Endothelial cell (in vitro differentiated cells): ENCODE data around the gene MARCHF6. TPM values are rescaled to one million over a fixed set of nuclear protein-coding genes. Genes with fewer than 3 reads are reported as not detected.
"Not testable (repeated sequence)": the region's sequence is repeated elsewhere in the genome, so short reads cannot be mapped to it uniquely, and the experiment has no call there.

ENCODE experiments used
- DNase-seq: peaks from one replicate; pipeline ENCODE4 v3.0.0; 2021; ENCODE audit warnings: low spot score
- H3K27ac Mint-ChIP-seq: one replicate; pipeline ENCODE4 v1.8.0; 2021; ENCODE audit warnings: mixed read lengths, inconsistent platforms; ENCODE audit not compliant: unreplicated experiment
- H3K27me3 Mint-ChIP-seq: one replicate; pipeline ENCODE4 v1.8.0; 2021; ENCODE audit warnings: mild to moderate bottlenecking, moderate library complexity, mixed read lengths, inconsistent platforms; ENCODE audit not compliant: unreplicated experiment
- H3K36me3 Mint-ChIP-seq: one replicate; pipeline ENCODE4 v1.8.0; 2021; ENCODE audit warnings: mild to moderate bottlenecking, low read depth, mixed read lengths, inconsistent platforms; ENCODE audit not compliant: unreplicated experiment
- H3K4me1 Mint-ChIP-seq: one replicate; pipeline ENCODE4 v1.8.0; 2021; ENCODE audit warnings: mild to moderate bottlenecking, mixed read lengths, inconsistent platforms; ENCODE audit not compliant: unreplicated experiment
- H3K4me3 Mint-ChIP-seq: one replicate; pipeline ENCODE4 v1.8.0; 2021; ENCODE audit warnings: mild to moderate bottlenecking, mixed read lengths, inconsistent platforms; ENCODE audit not compliant: unreplicated experiment
- H3K9me3 Mint-ChIP-seq: one replicate; pipeline ENCODE4 v1.8.0; 2021; ENCODE audit warnings: mixed read lengths, inconsistent platforms; ENCODE audit not compliant: unreplicated experiment
- total RNA-seq: library from RNA; stranded (reverse); fragmentation: NEBNext Ultra II Directional; extraction: Animal tissue kit (Norgen Biotek cat#: 25700); gene quantifications from one replicate; pipeline ENCODE4 v1.2.1, GENCODE V29; 2021; ENCODE audit not compliant: unreplicated experiment
- TF ChIP-seq, protein P1 (sequence below): fragments of 200-600 bp; sonication (generic); IDR thresholded peaks from one replicate; pipeline ENCODE4 v1.5.0; 2021; ENCODE audit warnings: antibody characterized with exemption; ENCODE audit not compliant: unreplicated experiment

The MARCHF6 gene
- total RNA-seq, 1 donor from 2014 or later = 162 TPM

DNA sequence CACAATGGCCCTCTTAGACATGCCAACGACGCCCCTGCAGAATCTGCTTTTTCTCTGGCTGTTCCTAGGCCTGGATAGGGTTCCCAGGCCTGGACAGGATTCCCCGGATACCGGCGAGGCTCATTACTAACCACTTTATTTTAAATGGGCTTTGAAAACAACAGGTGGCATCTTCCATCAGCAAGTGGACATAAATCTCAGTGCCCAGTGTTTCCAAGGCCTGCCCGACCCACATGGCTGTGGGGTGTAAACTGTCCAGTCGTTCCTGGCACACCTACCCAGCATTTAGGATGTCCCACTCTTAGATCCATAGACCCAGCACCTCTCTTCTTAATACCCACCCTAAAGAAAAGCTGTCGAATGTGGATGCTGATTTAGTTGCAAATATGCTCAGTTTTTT, 46.7 kb upstream of the MARCHF6 start:
- Mint-ChIP-seq H3K9me3 (no peaks in the 10 kb centered on the region), H3K4me1 (peaks cover 14% of the 10 kb centered on the region), H3K27ac (no peak overlapping the region), H3K4me3 (peak overlapping the region; percentile 93), H3K27me3 (peaks cover 12% of the 10 kb centered on the region), H3K36me3 (peaks cover 3% of the 10 kb centered on the region)
- TF ChIP-seq, protein P1, sequence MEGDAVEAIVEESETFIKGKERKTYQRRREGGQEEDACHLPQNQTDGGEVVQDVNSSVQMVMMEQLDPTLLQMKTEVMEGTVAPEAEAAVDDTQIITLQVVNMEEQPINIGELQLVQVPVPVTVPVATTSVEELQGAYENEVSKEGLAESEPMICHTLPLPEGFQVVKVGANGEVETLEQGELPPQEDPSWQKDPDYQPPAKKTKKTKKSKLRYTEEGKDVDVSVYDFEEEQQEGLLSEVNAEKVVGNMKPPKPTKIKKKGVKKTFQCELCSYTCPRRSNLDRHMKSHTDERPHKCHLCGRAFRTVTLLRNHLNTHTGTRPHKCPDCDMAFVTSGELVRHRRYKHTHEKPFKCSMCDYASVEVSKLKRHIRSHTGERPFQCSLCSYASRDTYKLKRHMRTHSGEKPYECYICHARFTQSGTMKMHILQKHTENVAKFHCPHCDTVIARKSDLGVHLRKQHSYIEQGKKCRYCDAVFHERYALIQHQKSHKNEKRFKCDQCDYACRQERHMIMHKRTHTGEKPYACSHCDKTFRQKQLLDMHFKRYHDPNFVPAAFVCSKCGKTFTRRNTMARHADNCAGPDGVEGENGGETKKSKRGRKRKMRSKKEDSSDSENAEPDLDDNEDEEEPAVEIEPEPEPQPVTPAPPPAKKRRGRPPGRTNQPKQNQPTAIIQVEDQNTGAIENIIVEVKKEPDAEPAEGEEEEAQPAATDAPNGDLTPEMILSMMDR = no peak
- DNase-seq = no peak

DNA sequence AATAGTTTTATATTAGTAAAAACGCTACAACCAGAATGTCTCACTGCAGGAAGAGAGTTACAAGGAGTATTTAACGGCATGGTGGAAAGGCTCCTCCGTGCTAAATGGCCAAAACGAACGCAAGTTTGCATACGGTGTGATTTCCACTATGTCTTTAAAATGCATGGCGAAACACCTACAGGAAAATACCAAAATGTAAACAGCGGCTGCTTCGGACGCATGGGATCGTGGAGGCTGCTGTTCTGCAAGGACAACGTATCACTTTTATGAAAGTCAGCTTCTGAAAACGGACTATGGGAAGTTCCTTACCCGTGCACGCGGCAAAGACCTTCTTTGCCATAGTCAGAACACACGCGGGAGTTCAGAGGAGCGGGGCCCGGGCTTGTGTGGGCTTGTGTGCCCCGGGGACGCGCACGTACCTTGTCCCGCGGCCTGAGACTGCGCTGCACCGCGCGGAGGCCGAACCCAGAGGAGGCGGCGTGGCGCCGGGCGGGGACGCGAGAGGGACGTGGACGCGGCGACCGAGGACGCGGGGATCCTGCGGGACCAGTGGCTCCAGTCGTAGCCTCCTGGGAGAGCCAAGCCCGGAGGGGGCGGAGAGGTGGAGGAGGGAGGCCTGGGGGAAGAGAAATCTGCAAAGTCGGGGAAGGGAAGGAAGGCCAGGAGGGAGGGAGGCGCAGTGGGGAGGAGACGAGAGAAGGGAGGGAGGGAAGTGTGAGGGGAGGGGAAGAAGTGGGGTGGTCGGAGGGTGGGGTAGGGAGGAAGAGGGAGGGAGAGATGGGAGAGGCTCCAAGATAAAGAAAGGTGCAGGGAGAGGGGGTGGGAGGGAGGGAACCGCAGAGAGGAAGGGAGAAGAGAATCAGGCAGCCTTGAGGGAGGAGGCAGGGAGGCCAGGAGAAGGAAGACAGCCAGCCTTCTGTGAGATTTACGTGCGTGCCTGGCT, 46.0 kb upstream of the MARCHF6 start, which contains the start of gene CMBL:
Gene CMBL, minus strand, starts transcription at position 697 of the 943 bp plus-strand sequence. CDS start 17,140 bp downstream, outside the sequence.
- H3K36me3 Mint-ChIP-seq = peaks cover 3% of the 10 kb centered on the region
- no peaks in the 10 kb centered on the region for H3K9me3 Mint-ChIP-seq
- H3K27ac Mint-ChIP-seq = no peak within 1 kb of the TSS
- TF ChIP-seq, protein P1 = no peak
- peak; percentile 45 for DNase-seq
- peak within 1 kb of the TSS; percentile 93 for H3K4me3 Mint-ChIP-seq
- peaks cover 12% of the 10 kb centered on the region for H3K27me3 Mint-ChIP-seq
- peaks cover 14% of the 10 kb centered on the region for H3K4me1 Mint-ChIP-seq

DNA sequence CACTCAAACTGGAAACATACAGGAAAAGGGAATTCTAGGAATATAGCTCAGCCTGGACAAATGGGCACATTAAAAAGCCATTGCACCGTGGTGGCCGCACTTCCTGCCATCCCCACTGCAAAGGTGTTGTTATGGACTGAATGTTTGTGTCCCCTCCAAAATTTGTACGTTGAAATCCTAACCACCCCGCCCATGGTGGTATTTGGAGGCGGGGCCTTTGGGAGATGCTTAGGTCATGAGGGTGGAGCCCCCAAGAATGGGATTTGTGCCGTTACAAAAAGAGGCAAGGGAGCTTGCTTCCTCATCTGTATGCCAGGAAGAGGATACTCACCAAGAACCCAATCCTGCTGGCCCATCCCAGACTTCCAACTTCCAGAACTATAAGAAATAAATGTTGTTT, 44.7 kb upstream of the MARCHF6 start:
- peak overlapping the region; percentile 76 for H3K4me3 Mint-ChIP-seq
- H3K9me3 Mint-ChIP-seq = no peaks in the 10 kb centered on the region
- no peak for DNase-seq
- H3K27me3 Mint-ChIP-seq = peaks cover 11% of the 10 kb centered on the region
- H3K27ac Mint-ChIP-seq = no peak overlapping the region
- H3K36me3 Mint-ChIP-seq = peaks cover 3% of the 10 kb centered on the region
- TF ChIP-seq, protein P1 = no peak
- H3K4me1 Mint-ChIP-seq = peaks cover 14% of the 10 kb centered on the region

DNA sequence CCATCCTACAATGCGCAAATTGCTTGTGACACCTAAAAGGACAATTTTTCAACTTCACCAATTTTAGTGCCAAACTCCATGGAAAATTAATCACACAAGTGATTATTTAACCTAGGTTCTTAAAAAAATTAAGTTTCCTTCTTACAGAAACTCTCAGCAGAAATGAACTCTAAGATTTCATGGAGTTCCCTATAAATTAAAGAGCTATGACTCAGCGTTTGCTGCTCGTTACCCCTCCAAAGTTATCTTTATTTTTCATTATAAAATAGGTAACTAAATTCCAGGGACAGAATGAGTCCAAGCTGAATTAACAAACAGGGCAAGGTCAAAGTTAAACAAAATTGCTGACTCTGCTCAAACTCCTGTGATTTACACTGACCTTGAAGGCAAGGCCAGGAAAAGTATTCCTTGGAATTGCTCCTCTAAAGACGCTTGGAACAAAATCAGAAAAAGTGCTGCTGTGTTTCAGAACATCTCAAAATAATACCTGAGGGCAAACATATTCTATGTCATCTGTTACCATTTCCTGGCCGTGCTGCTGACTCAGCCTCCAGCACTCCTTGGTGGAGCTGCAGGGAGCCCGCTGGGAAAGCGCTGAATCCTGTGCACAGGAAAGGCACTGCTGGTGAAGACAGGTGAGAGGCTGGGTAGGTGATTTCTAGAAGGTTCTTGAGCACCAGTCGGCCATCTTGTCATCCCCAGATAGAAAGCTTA, 43.3 kb upstream of the MARCHF6 start:
- TF ChIP-seq, protein P1 = no peak
- DNase-seq = no peak
- H3K27me3 Mint-ChIP-seq = peaks cover 9% of the 10 kb centered on the region
- peaks cover 12% of the 10 kb centered on the region for H3K4me1 Mint-ChIP-seq
- H3K4me3 Mint-ChIP-seq = no peak overlapping the region
- H3K9me3 Mint-ChIP-seq = no peaks in the 10 kb centered on the region
- no peak overlapping the region for H3K27ac Mint-ChIP-seq
- no peaks in the 10 kb centered on the region for H3K36me3 Mint-ChIP-seq

DNA sequence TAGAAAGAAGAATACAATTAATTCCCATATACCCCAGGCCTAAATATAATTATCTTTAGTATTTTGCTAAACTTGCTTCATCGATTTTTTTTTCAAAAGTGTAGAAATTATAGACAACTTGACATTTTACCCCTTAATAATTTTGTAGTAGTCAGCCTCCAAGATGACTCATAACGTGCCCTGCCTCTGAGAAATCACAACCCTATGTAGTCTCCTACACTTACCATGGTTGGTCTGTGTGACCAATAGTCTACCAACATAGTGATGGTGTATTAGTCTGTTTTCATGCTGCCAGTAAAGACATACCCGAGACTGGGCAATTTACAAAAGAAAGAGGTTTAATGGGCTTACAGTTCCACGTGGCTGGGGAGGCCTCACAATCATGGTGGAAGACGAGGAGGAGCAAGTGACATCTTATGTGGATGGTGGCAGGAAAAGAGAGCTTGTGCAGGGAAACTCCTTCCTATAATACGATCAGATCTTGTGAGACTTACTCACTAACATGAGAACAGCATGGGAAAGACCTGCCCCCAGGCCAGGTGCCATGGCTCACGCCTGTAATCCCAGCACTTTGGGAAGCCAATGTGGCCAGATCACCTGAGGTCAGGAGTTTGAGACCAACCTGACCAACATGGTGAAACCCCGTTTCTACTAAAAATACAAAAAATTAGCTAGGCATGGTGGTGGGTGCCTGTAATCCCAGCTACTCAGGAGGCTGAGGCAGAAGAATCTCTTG, 42.5 kb upstream of the MARCHF6 start:
- H3K4me3 Mint-ChIP-seq, H3K36me3 Mint-ChIP-seq, H3K27me3 Mint-ChIP-seq, H3K27ac Mint-ChIP-seq, DNase-seq, H3K9me3 Mint-ChIP-seq: not testable (repeated sequence)
- H3K4me1 Mint-ChIP-seq = peaks cover 11% of the 10 kb centered on the region
